BJ (cell line): Measurements from ENCODE around the gene MEIS1. TPM values are rescaled to one million over a fixed set of nuclear protein-coding genes. Genes with fewer than 3 reads are reported as not detected.

ENCODE experiments used
- CTCF ChIA-PET: fragments of 350-600 bp; formaldehyde crosslinking; extraction: SDS; loops from one replicate; lab custom pipeline; 2021; ENCODE audit warnings: antibody characterized with exemption, inconsistent platforms; lab: Yijun Ruan, JAX
- POLR2A ChIA-PET: fragments of 300-600 bp; sonication (Branson Sonifier 250); formaldehyde crosslinking; extraction: SDS; loops from one replicate; lab custom pipeline; 2021; ENCODE audit warnings: antibody characterized with exemption; lab: Charles Lee
- DNase-seq: peaks from one replicate; pipeline ENCODE4 v3.0.0-alpha.2; 2011; ENCODE audit warnings: low read depth
- H3K27me3 ChIP-seq: 2 replicates; pipeline ENCODE4 v1.6.0; 2011; ENCODE audit warnings: low read length; ENCODE audit not compliant: control insufficient read depth, insufficient read depth
- H3K36me3 ChIP-seq: 2 replicates; pipeline ENCODE4 v1.5.1; 2011; ENCODE audit warnings: low read length; ENCODE audit not compliant: control insufficient read depth, insufficient read depth
- H3K4me3 ChIP-seq: 2 replicates; pipeline ENCODE4 v1.5.1; 2011; ENCODE audit warnings: low read depth, mild to moderate bottlenecking, control low read depth, low read length
- polyA plus RNA-seq: library from polyadenylated mRNA; depleted of rRNA; stranded (reverse); fragments of >200 nt; gene quantifications from 2 replicates; pipeline ENCODE4 v1.2.3, GENCODE V29; 2011
- TF ChIP-seq, protein P1 (sequence below): IDR thresholded peaks from 2 replicates; pipeline ENCODE4 v1.5.1; 2011; ENCODE audit warnings: low read depth, mild to moderate bottlenecking, control low read depth, inconsistent platforms, low read length, moderate library complexity; ENCODE audit not compliant: insufficient read depth

MEIS1 gene
- polyA plus RNA-seq, 1 experiment, result 65.7 TPM

DNA sequence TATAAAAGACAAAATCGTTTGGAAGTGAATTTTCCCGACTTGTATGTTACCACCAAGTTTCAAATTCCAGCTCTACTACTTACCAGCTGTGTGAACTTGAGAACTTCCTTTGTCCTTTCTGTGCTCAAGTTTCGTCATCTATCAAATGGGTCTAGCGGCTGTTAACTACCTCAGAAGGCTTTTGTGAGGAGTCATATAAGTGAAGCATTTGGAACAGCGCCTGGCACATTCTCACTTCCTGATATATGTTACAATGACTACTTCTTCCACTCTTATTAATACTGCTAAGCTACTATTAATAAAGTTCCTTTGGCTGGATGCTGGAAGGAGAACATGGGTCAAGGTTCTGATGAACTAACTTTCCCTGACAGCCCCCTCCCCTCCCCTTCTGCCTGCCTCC is 104.5 kb downstream of the MEIS1 start:
- TF ChIP-seq, protein P1, sequence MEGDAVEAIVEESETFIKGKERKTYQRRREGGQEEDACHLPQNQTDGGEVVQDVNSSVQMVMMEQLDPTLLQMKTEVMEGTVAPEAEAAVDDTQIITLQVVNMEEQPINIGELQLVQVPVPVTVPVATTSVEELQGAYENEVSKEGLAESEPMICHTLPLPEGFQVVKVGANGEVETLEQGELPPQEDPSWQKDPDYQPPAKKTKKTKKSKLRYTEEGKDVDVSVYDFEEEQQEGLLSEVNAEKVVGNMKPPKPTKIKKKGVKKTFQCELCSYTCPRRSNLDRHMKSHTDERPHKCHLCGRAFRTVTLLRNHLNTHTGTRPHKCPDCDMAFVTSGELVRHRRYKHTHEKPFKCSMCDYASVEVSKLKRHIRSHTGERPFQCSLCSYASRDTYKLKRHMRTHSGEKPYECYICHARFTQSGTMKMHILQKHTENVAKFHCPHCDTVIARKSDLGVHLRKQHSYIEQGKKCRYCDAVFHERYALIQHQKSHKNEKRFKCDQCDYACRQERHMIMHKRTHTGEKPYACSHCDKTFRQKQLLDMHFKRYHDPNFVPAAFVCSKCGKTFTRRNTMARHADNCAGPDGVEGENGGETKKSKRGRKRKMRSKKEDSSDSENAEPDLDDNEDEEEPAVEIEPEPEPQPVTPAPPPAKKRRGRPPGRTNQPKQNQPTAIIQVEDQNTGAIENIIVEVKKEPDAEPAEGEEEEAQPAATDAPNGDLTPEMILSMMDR, result no peak
- ChIA-PET CTCF (interaction anchor here (0.6 to 0.8 kb wide), 2 partner anchors 18 to 41 kb away, joined by 3 read pairs; no protein-coding TSS in a partner anchor), POLR2A (no interaction called here)
- H3K36me3 ChIP-seq, result peaks cover 3% of the 10 kb centered on the region
- DNase-seq, result peak; percentile 4
- H3K4me3 ChIP-seq, result no peak overlapping the region
- H3K27me3 ChIP-seq, result no peaks in the 10 kb centered on the region

DNA sequence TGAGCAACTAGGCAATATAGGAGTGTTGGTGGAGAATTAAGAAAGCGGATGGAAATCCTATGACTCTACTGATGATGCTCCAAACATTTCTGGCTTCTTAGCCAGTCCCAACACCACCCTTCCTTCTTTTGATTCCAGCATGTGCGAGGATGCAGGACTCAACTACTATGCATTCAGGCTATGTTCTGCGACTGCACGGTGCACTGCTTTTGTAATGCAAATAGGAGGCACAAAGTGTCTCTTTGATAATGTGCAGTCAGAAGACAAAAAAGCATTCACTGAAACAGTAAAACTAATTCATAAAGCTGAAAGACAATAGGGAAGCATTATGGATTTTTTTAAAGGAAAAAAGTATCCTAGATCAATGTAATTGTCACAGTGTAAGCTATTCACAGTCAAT is 106.7 kb downstream of the MEIS1 start:
- H3K36me3 ChIP-seq, result peaks cover 3% of the 10 kb centered on the region
- ChIA-PET CTCF (interaction anchor here (0.6 to 1.0 kb wide), 2 partner anchors 13 to 1177 kb away, joined by 3 read pairs; no protein-coding TSS in a partner anchor), POLR2A (no interaction called here)
- H3K27me3 ChIP-seq, result no peaks in the 10 kb centered on the region
- no peak for DNase-seq
- TF ChIP-seq, protein P1, result no peak
- no peak overlapping the region for H3K4me3 ChIP-seq

DNA sequence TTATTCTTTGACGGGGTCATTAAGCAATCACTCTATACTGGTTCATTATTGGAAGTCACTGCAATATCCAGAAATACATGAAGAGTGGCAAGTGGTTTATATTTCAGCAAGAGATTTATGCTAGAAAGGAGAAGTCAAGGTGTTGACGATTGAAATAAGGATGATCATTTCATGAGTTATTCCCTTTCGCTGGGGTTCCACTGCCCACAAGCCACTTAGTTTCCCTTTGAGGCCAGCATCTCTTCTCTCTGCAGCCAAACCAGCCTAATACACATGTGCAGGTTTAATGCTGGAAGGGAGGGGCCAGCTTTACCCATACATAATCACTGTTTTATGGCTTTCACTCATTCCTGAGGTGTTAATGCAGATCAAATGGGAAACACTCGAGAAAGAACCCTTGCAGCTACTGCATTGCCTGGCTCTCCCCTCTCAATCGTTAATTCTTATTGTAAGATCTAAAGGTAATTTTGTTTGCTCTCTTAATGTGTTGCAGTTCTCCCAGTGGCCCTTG is 108.4 kb downstream of the MEIS1 start:
- no peak overlapping the region for H3K4me3 ChIP-seq
- POLR2A ChIA-PET, result no interaction called here
- no peaks in the 10 kb centered on the region for H3K27me3 ChIP-seq
- TF ChIP-seq, protein P1, result no peak
- DNase-seq, result no peak
- peaks cover 4% of the 10 kb centered on the region for H3K36me3 ChIP-seq
- CTCF ChIA-PET, result no interaction called here

DNA sequence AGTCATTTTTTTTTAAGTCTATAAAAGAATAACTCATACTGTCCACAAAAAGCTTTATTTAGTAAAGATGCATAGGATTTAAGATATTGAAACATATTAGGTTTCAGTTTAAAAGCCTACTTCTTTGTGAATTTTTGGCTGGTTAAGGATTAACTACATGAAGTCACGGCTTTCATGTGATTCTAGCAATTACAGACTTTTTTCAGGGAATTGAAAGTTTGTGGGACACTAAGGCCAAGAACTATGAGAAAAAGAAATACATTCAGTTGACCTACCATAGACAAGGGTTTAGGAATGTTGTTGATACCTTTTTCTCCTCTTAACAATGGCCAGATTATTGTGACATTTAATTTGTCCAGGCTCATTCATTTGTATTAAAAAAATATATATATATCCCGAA is 109.3 kb downstream of the MEIS1 start:
- no peaks in the 10 kb centered on the region for H3K27me3 ChIP-seq
- no peak overlapping the region for H3K4me3 ChIP-seq
- DNase-seq, result no peak
- POLR2A ChIA-PET, result no interaction called here
- CTCF ChIA-PET, result no interaction called here
- peaks cover 4% of the 10 kb centered on the region for H3K36me3 ChIP-seq
- TF ChIP-seq, protein P1, result no peak

DNA sequence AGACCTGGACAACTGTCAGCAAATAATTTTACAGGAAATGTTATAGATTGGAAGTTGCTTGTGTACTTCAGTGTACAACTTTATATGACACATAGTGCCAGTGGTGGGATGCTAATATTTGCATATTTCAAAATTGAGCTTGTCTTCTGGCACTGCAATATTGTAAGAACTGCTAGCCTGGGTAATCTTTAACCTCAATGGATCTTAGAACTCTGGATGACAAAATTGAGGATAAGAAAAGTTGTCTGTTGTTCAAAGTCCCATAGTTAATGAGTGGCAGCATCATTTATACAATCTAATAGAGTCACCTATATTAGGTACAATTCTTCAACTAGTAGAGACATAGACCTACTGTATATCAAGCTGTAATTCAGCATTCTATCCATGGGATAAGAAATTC is 110.3 kb downstream of the MEIS1 start:
- ChIA-PET POLR2A (no interaction called here), CTCF (interaction anchor here (0.6 kb wide), 1 partner anchor 1387 kb away, joined by 3 read pairs; no protein-coding TSS in a partner anchor)
- peaks cover 3% of the 10 kb centered on the region; the same call in 1 of the 2 replicates for H3K36me3 ChIP-seq
- no peak overlapping the region for H3K4me3 ChIP-seq
- TF ChIP-seq, protein P1, result no peak
- H3K27me3 ChIP-seq, result no peaks in the 10 kb centered on the region
- DNase-seq, result no peak
